ENCODE measurements around the gene BRD4.

The BRD4 gene

DNA sequence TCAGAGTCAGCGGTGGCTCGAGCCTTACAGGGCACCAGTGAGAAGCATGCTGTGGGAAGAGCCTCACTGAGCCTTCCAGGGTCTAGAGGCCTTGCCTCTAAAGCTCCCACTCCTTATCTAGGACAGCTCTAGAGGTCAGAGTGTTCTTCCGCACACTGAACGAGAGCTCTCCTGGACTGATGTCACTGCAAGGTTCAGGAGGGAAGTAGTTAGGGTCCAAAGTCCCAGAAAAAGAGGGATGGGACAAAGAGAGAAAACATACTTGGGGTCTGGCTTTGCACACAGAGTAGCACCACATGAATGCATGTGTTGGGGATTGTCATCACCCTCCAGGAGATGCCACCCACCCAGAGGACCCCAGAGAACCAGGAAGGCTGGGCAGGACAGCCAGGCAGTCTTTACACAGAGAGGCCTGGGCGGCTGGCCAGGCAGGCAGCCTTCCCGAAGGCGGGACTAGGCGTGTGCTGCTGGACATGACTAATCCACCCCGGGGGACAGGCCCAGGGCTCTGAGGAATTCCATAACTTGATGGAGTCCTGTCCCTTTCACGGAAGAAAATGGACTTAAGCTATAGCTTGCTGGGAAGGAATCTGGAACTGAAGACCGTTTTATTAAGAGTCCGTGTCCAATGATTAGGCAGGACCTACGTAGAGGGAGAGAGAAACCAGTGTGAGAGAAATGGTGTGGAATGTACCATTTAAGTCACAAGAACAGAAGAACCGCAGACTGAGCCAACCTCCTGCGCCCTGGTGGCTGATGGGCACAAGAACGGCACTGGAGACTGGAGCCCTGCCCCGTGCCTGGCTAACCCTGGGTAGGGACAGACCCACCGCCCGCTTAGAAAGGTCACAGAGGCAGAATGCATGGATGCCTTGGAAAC lies 83.5 kb downstream of the BRD4 start:
- DNase-seq (ENCODE audit: low read depth), result no peak

DNA sequence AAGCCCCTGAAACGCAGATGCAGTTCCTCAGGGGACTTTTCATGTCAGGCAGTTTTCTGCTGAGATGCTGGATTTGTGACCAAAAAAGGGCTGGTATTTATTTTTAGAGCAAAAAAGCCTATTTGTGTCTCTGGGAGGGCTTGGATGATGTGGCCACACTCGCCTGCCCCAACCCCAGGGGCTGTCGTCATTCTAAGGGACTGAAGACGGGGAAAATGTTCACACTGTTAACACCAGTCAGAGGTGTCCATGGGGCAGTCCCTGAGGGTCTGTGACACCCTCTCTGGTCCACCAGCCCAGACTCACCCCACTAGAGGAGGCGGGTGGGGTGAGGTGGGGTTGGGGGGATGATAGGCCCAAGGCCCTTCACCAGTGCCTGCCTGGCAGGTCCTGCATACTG lies 84.2 kb downstream of the BRD4 start:
- no peak for DNase-seq (ENCODE audit: low read depth)

DNA sequence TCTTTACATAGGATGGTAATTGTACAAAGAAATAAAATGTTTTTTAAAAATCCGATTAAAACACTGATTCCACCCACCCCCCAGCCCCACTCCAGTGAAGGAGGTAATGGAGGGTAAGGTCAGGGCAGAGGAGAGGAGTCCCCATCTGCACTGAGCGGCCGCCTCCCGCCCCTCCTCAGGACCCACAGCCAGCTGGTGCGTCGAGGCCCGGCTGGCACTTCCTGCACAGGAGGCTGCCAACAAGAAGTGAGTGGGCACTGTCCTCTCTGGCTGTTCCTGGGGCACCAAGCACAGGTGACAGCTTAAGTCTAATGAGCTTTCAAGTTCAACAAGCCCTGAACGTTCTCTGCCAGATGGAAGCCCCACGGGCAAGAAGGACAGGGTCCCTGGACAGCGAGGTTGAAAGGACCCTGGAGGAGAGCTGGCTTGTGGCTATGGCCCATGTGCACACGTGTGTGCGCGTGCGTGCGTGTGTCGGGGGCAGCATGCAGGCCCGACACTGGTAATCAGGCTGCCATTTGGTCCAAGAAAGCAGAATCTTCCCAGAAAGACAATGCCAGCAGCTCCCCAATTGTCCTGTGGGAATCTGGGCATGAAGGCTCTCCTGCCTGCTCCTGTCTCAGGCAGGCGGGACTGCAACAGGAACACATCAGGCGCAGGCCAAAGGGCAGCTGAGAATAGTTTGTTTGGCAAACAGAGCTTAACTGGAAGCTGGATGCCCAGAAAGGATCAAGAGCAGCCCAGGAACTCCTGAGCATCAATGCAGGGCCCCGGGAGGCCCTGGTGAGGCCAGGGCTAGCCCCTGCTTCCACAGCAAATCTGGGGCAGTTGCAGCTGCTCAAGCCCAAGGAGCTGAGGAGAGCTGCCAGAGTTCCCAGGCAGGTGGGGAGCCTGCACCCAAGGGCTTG lies 85.0 kb downstream of the BRD4 start:
- no peak for DNase-seq (ENCODE audit: low read depth)

DNA sequence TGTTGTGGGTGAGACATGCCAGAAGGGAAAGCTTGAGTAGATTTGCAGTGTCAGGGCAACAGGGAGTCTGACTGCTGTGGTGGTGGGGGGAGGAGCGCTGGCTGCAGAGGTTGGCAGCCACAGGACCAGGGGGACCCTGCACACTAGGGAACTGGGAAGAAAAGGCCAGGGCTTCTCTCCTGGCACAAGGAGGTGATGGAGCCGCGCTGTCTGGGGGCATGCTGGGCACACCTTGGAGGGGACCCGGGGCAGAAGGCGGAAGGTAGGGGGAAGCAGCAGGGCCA lies 86.2 kb downstream of the BRD4 start:
- no peak for DNase-seq (ENCODE audit: low read depth)

DNA sequence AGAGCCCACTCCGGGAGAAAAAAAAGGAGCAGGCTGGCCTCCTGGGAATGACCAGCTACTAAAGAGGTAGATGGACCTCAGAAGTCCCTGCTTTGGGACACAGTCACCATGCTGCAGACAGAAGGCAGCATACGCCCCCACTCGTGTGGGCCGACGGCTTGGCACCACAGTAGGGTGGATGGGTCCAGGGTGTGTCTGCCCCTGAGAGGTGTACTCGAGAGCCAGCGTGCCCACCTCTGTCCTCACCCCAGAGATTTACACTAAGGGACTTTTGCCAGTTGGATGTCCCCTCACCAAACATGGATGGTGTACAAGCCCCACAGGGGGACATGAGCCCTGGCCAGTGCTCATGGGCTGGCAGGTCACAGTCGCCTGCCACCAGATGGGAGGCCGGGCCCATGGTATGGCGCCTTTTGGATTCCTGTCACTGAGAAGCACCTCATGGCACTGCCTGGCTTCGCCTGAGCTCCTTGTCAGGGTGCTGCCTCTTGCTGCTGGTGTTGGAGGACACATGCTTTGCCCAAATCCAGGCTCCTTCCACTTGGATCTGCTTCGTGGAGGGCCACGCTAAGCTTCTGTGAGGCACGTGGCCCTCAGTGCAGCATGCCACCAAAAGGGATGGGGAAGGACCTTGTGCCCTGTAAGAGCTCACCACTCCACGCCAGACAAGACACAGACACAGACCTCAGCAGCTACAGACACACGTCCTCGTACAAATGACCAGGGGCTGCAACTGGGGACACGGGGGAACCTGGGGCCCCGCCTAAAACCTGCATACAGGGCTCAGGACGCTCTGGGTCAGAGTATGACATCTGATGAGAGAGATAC lies 86.8 kb downstream of the BRD4 start:
- no peak for DNase-seq (ENCODE audit: low read depth)

DNA sequence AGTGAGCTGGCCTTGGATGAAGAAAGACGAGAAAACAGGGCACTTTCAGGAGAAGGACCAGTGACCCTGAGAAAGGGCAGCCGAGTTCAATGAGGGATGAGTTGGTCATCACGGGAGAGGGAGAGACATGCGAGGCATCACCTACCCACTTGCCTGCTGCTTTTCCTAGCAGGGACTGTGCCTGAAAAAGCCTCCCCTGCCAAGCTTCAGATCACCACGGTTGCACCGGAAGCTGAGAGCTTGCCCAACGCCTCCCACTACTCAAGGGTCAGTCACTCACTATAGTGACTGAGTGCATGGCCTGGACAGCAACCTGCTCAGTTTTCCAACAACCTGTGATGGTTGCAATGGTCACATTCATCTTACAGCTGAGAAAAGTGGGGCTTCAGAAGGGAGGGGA lies 87.5 kb downstream of the BRD4 start:
- no peak for DNase-seq (ENCODE audit: low read depth)

DNA sequence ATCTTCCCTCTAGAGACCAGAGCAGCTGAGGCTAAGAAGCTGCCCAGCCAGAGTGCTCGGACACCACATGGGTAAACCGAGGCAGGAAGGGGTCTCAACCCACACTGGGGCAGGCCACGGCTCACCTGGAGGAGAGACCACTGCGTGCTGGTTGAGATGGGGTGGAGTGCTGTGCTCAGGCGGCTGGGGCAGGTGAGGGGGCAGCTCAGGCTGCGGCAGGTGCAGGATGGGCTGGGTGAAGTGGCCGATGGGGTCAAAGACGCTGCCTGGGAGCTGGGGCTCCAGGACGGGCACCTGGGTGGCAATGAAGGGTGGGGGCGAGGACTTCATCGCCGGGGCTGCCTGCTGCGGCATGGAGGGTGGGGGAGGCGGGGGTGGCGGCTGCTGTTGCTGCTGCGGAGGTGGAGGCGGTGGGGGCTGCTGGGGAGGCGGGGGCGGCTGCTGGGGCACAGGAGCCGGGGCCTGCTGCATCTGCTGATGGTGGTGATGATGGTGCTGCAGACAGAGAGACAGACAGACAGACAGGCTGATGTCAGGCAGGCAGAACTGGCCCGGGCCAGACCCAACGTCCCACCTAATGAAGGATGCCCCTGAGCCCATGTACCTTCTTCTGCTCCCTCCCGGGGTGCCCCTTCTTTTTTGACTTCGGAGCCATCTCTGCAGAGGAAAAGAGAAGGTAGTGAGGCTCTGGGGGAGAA lies 88.1 kb downstream of the BRD4 start:
- DNase-seq (ENCODE audit: low read depth), result no peak

DNA sequence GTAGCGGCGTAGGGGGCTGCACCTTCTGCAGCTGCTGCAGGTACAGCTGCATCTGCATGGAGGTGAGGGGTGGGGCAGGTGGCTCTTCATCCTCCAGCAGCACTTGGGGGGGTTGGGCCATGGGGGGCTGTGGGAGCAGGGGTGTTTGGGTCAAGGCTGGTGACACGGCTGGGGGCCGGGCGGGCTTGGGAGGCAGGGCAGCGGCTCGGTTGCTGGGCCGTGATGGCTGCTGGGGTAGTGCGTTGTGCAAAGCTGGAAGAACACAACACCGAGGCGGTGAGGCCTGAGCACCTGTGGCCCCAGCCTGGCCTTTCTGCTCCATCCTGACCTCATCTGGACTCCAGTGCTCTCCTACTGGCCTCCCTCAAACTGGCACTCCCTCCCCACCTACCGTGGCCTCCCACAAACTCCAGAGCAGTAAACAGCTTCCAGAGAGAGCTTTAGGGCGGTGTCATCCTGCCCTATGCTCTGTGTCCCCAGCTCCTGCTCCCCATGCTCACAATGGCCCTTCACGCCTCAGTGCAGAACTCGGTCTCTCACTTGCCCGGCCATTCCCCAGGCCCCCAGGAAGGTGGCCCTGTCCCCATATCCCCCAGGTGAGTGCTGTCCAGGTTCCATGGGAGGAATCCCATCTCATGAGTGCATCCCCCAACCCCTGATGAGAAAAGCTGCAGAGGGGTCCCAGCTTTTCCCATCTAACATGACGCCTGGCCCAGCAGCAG lies 88.9 kb downstream of the BRD4 start:
- DNase-seq (ENCODE audit: low read depth), result no peak

DNA sequence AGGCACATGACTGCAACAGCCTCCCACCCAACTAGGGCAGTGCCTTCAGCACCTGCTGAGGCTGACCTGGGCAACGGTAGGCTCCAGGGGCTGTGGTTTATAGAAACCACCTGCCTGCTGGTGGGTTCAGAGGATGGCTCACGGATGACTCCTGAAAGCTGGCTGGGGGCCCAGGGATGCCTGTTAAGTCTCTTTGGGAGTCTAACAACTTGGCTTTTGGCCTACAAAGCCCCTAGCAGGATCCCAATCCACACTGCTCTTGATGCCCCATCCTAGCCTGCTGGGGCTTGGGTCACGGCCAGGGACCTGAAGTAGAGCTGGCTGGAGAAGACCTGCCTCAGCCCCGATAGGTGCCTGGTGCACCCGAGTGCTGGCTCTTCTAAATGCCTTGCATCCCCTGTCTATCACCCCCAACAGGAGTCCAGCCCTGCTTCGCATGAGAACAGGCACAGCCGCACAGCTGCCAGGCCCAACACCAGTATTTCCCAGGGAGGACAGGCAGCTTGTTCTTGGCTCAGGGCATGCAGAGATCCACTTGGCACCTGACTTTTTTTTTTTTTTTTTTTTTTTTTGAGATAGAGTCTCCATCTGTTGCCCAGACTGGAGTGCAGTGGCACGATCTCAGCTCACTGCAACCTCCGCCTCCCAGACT lies 91.0 kb downstream of the BRD4 start:
- no peak for DNase-seq (ENCODE audit: low read depth)

DNA sequence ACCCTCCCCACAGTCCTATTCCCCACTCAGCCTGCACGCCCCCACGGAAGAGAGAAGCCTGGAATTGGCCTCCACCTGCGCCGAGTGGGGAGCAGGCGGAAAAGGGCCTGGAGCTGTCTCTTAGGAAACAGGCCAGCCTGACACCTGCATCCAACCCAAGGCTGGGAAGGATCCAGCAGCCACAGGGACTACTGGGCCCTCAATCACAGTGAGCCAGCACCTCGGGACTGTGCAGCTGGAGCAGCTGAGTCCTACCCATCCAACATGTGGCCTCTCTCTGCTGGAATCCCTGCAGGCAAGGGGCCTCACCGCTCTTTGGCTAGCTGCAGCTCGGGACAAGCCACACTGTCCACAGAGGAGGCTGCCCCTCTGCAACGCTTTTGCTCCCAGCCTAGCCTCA lies 91.8 kb downstream of the BRD4 start:
- DNase-seq (ENCODE audit: low read depth), result no peak

DNA sequence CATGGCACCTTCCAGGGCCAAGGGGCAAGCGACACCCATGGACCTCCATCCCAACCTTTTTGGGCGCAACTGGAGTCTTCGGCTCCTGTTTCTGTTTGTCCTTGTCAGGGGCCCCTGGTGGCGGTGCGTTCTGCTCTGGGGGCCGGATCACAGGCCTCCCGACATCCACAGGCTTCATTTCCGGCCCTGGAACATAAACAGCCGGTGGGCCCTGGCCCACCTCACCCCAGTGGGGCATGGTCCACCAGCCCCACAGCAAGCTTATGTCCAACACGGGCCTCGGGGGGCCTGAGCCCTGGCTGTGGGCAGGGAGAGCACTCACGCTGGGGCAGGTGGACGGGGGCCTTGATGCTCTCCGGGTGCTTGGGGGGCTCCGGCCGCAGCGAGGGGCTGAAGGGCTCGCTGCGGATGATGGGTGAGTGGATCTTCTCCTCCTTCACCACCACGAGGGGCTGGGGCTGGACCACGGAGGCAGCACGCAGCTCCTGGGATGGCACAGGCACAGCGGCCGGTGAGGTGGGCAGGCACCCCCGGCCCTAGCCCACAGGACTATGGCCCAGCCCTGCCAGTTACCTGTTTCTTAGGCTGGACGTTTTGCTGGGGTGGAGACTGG lies 92.9 kb downstream of the BRD4 start:
- DNase-seq (ENCODE audit: low read depth), result no peak

DNA sequence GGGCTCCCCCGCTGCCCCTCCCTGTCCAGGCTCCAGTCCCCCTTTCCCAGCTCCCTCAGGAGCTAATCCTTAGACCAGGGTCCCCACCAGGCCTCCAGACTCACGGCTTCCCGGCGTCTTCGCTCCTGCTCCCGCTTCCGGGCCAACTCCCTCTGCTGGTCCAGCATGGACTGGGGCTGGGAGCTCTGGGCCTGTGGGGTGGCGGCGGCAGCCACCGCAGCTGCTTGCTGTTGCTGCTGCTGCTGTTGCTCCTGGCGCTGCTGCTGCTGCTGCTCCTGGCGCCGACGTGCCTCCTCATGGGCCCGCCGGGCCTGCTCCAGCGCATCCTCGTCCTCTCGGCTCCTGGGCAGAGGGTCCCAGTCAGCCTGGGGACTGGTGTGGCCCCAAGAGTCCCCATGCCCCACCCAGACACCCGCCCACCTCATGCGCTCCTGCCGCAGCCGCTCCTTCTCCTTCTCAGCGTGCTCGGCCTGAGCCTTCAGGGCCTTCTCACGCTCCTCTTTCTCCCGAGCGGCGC lies 93.6 kb downstream of the BRD4 start:
- no peak for DNase-seq (ENCODE audit: low read depth)

DNA sequence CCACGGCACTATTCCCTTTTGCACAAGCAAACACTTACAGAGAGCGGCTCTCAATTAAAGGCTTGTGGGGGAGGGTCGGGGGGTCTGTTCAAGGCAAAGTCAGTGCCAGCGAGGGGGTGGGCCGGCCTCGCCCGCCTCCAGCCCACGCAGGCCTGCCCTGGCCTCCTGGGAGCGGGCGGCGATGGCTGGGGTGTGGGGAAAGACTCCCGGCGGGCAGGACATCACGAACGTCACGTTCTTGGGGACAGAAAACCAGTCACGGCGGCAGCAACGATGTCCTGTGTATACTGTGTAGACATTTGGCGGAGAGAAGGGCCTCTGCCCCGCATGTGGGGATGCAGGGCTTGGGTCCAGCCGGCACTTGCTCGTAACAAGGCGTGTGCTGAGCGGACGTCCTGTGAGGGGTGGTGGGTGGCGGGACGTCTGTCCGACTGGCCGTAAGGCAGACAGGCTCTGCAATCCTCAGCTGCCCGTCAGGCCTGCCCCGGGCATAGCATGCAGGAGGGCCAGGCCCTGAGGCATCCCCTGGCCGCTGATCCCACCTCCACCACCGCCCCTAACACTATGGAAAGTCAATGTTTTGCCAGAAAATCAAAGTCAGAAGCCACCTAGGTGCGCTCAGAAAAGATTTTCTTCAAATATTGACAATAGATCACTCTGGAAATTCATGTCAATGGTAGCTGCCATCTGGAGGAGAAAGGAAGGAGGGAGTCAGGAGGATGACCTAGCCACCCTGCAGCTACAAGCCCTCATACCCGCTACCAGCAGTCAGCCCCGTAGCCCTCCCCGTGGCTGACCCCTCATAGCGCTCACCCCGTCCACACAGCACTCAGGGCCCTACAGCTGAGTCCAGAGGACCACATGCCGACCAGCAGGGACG lies 94.3 kb downstream of the BRD4 start:
- DNase-seq (ENCODE audit: low read depth), result no peak

DNA sequence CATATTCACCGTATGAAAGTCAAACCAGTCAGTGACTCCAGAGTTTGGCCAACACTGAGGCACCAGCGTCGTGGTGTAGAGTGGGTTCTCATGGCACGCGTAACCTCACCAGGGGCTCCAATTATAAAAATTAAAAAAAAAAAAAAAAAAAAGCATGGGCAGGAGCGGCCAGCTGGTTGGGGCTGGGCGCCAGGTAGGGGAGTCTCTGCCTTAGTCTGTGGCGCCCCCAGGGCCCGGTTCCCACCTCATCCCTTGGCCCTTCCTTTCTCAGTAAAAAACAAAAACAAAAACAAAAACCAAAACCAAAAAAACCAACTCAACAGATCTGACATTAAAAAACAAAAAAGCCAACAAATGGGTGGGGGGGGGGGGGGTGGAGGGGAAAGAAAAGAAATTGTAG lies 95.5 kb downstream of the BRD4 start:
- no peak for DNase-seq (ENCODE audit: low read depth)

DNA sequence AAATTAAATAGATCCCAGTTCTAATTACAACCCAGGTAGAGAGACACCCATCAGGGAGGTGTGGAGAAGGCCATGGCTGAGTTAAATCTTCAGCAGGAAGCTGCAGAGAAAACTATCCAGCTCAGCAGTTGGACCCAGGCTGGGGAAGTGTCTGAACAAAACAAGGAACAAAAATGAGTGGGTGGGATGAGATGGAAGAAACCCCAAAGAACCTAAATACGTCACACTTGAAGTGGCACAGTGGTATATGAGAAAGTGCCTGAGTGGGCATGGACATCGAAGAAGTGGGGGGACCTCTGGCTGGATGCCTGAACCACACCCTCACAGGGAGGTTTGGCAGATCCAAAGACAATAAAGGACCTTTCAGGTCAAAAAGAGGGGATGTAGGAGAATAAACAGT lies 96.6 kb downstream of the BRD4 start:
- DNase-seq (ENCODE audit: low read depth), result no peak

DNA sequence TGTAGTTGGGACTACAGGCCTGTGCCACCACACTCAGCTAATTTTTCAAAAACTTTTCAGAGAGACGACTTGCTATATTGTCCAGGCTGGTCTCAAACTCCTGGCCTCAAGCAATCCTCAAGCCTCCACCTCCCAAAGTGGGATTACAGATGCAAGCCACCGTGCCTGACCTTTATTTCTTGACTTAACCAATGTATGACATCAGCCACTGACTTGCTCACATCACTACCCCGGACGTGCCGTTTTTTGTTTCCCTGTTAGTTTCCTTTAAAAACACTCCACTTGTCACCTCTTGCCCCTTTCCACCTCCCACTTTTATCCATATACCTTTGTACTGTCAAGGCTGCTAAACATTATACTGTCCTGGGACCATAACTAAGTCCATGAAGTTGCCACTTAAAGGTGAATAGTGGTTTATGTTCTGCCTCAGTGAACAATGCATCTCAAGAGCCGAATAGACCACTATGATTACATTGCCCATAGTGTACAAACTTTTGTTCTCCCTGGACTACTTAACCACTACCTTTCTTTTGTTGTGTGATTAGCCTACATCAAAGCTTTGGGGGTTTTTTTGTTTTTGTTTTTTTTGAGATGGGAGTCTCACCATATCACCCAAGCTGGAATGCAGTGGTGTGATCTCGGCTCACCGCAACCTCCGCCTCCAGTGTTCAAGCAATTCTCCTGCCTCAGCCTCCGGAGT lies 97.8 kb downstream of the BRD4 start:
- no peak for DNase-seq (ENCODE audit: low read depth)

DNA sequence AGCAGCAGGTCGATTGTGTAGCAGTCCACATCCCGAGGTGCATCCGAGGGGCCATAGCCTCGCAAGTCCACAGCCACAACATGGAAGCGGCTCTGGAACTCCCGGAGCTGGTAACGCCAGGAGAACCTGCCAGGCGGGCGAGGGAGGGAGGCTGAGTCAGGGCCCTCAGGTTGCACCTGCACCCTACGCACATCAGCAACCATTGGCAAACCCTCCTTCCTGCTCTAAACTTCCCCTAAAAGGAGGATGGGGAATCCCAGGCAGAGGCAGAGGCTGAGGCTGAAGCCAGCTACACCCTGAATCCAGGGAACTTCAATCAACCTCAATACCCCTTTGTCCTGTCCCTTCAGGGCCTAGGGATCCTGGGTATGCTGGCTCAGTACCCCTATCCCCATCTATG lies 101.1 kb downstream of the BRD4 start:
- DNase-seq (ENCODE audit: low read depth), result no peak

DNA sequence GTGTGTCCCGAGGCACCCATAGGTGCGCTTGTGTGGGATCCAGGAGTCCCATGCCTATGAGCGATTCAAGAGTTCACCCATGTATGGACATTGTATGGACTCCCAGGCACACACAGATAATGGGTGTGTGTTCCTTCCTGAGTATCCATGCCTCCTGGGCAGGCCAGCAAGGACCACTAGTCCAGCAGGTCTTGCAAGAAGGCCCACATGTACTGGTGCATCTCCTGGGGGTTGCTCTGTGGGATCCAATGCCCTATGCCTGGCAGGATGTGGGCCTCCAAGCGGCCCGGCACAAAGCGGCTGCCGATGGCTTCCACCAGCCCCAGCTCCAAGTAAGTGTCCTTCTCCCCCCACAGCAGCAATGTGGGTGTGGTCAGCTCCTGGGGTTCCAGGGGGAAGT lies 105.1 kb downstream of the BRD4 start:
- no peak for DNase-seq (ENCODE audit: low read depth)
